HEK293 (cell line): Measurements from ENCODE around the gene STK32C.

Source experiments
- CTCF ChIA-PET: fragments of 350-600 bp; formaldehyde crosslinking; extraction: SDS; loops from one replicate; lab custom pipeline; 2021; ENCODE audit warnings: antibody characterized with exemption; lab: Yijun Ruan, JAX
- POLR2A ChIA-PET: fragments of 300-600 bp; formaldehyde crosslinking; extraction: SDS; loops from one replicate; lab custom pipeline; 2020; ENCODE audit warnings: antibody characterized with exemption, inconsistent platforms; lab: Yijun Ruan, JAX
- H3K27ac ChIP-seq: fragments of 200-500 bp; sonication (Bioruptor generic); 2 replicates; pipeline ENCODE4 v1.5.1; 2014; ENCODE audit warnings: low read depth, low read length, control low read depth, inconsistent platforms; ENCODE audit errors: extremely low read depth
- H3K36me3 ChIP-seq, 2 experiments: fragments of 200-500 bp in 1 of 2; sonication (Bioruptor generic) in 1 of 2; 1 replicate in 1 of 2; 2 replicates in 1 of 2; pipeline ENCODE4 v1.5.1; 2014 to 2017; ENCODE audit warnings: inconsistent platforms in 2 of 2, low read length in 2 of 2; ENCODE audit not compliant: control insufficient read depth in 2 of 2, insufficient read depth in 1 of 2
- H3K4me1 ChIP-seq: fragments of 200-500 bp; sonication (Bioruptor generic); 2 replicates; pipeline ENCODE4 v1.5.1; 2014; ENCODE audit warnings: mild to moderate bottlenecking, low read length, inconsistent platforms; ENCODE audit not compliant: control insufficient read depth, insufficient read depth
- H3K4me3 ChIP-seq: 2 replicates; pipeline ENCODE4 v1.5.1; 2011; ENCODE audit warnings: low read depth, mild to moderate bottlenecking, control low read depth, low read length, moderate library complexity
- H3K9me3 ChIP-seq: fragments of 200-500 bp; sonication (Bioruptor generic); 2 replicates; pipeline ENCODE4 v1.5.1; 2014; ENCODE audit warnings: low read depth, low read length, inconsistent platforms; ENCODE audit not compliant: control insufficient read depth, insufficient read depth
- GLI2 ChIP-seq: fragments of 450-650 bp; formaldehyde crosslinking; IDR thresholded peaks from 2 replicates; pipeline ENCODE4; 2017; ENCODE audit warnings: missing biosample characterization, missing genetic modification characterization, low read depth, borderline replicate concordance
- IKZF3 ChIP-seq: fragments of 450-650 bp; IDR thresholded peaks from 2 replicates; pipeline ENCODE4 v1.5.0; 2018; ENCODE audit warnings: missing biosample characterization, mild to moderate bottlenecking, missing genetic modification characterization, moderate library complexity
- KLF16 ChIP-seq: fragments of 450-650 bp; formaldehyde crosslinking; IDR thresholded peaks from 2 replicates; pipeline ENCODE4 v1.5.1; 2017; ENCODE audit warnings: missing biosample characterization, missing genetic modification characterization
- KLF8 ChIP-seq: fragments of 450-650 bp; formaldehyde crosslinking; IDR thresholded peaks from 2 replicates; pipeline ENCODE4 v1.5.1; 2016; ENCODE audit warnings: missing biosample characterization, missing genetic modification characterization
- SCRT2 ChIP-seq: fragments of 450-650 bp; formaldehyde crosslinking; IDR thresholded peaks from 2 replicates; pipeline ENCODE4 v1.5.1; 2016; ENCODE audit warnings: missing biosample characterization, missing genetic modification characterization
- ZBTB1 ChIP-seq: fragments of 450-650 bp; formaldehyde crosslinking; IDR thresholded peaks from 2 replicates; pipeline ENCODE4 v1.5.1; 2016; ENCODE audit warnings: missing biosample characterization, missing genetic modification characterization
- ZBTB48 ChIP-seq: fragments of 450-650 bp; formaldehyde crosslinking; IDR thresholded peaks from 2 replicates; pipeline ENCODE4 v1.5.1; 2016; ENCODE audit warnings: missing biosample characterization, missing genetic modification characterization
- ZBTB8A ChIP-seq: fragments of 450-650 bp; formaldehyde crosslinking; IDR thresholded peaks from 2 replicates; pipeline ENCODE4 v1.5.1; 2016; ENCODE audit warnings: missing biosample characterization, missing genetic modification characterization
- ZNF146 ChIP-seq: fragments of 450-650 bp; formaldehyde crosslinking; IDR thresholded peaks from 2 replicates; pipeline ENCODE4 v1.5.1; 2016; ENCODE audit warnings: missing biosample characterization, missing genetic modification characterization
- ZNF16 ChIP-seq: fragments of 450-650 bp; formaldehyde crosslinking; IDR thresholded peaks from 2 replicates; pipeline ENCODE4 v1.5.1; 2016; ENCODE audit warnings: low read depth, missing biosample characterization, missing genetic modification characterization
- ZNF174 ChIP-seq: fragments of 450-650 bp; formaldehyde crosslinking; IDR thresholded peaks from 2 replicates; pipeline ENCODE4 v1.5.0; 2017; ENCODE audit warnings: missing biosample characterization, mild to moderate bottlenecking, missing genetic modification characterization
- ZNF248 ChIP-seq: fragments of 450-650 bp; formaldehyde crosslinking; IDR thresholded peaks from 2 replicates; pipeline ENCODE4 v1.5.1; 2017; ENCODE audit warnings: missing biosample characterization, missing genetic modification characterization
- ZNF423 ChIP-seq: fragments of 450-650 bp; formaldehyde crosslinking; IDR thresholded peaks from 2 replicates; pipeline ENCODE4 v1.5.1; 2016; ENCODE audit warnings: missing biosample characterization, missing genetic modification characterization
- ZNF558 ChIP-seq: fragments of 450-650 bp; formaldehyde crosslinking; IDR thresholded peaks from 2 replicates; pipeline ENCODE4 v1.5.1; 2016; ENCODE audit warnings: missing biosample characterization, missing genetic modification characterization
- ZNF610 ChIP-seq: fragments of 450-650 bp; formaldehyde crosslinking; IDR thresholded peaks from 2 replicates; pipeline ENCODE4 v1.5.1; 2016; ENCODE audit warnings: missing biosample characterization, missing genetic modification characterization, borderline replicate concordance
- ZNF624 ChIP-seq: fragments of 450-650 bp; formaldehyde crosslinking; IDR thresholded peaks from 2 replicates; pipeline ENCODE4 v1.5.1; 2017; ENCODE audit warnings: missing biosample characterization, missing genetic modification characterization
- ZNF626 ChIP-seq: fragments of 450-650 bp; sonication (Bioruptor Pico); formaldehyde crosslinking; IDR thresholded peaks from 2 replicates; pipeline ENCODE4 v1.5.1; 2018; ENCODE audit warnings: missing biosample characterization, missing genetic modification characterization, inconsistent platforms
- ZNF670 ChIP-seq: fragments of 450-650 bp; formaldehyde crosslinking; IDR thresholded peaks from 2 replicates; pipeline ENCODE4 v1.5.1; 2016; ENCODE audit warnings: missing biosample characterization, missing genetic modification characterization, low read depth
- ZNF677 ChIP-seq: fragments of 450-650 bp; IDR thresholded peaks from 2 replicates; pipeline ENCODE4 v1.5.0; 2018; ENCODE audit warnings: missing biosample characterization, mild to moderate bottlenecking, missing genetic modification characterization, moderate library complexity
- ZSCAN16 ChIP-seq: fragments of 450-650 bp; formaldehyde crosslinking; IDR thresholded peaks from 2 replicates; pipeline ENCODE4 v1.5.1; 2016; ENCODE audit warnings: missing biosample characterization, missing genetic modification characterization
- TF ChIP-seq, protein P1 (sequence below): fragments of 450-650 bp; formaldehyde crosslinking; IDR thresholded peaks from 2 replicates; pipeline ENCODE4 v1.5.1; 2017; ENCODE audit warnings: missing biosample characterization, missing genetic modification characterization
- TF ChIP-seq, protein P2 (sequence below): fragments of 450-650 bp; formaldehyde crosslinking; optimal IDR thresholded peaks from 2 replicates; pipeline ENCODE3; 2016; ENCODE audit warnings: missing biosample characterization, mild to moderate bottlenecking, missing genetic modification characterization
- TF ChIP-seq, protein P3 (sequence below): fragments of 450-650 bp; formaldehyde crosslinking; IDR thresholded peaks from 2 replicates; pipeline ENCODE4 v1.5.0; 2017; ENCODE audit warnings: missing biosample characterization, missing genetic modification characterization, borderline replicate concordance
- TF ChIP-seq, protein P4 (sequence below): fragments of 450-650 bp; formaldehyde crosslinking; IDR thresholded peaks from 2 replicates; pipeline ENCODE4 v1.5.1; 2016; ENCODE audit warnings: missing biosample characterization, missing genetic modification characterization
- TF ChIP-seq, protein P5 (sequence below): fragments of 450-650 bp; formaldehyde crosslinking; IDR thresholded peaks from 2 replicates; pipeline ENCODE4 v1.5.1; 2016; ENCODE audit warnings: missing biosample characterization, missing genetic modification characterization

The STK32C gene

DNA sequence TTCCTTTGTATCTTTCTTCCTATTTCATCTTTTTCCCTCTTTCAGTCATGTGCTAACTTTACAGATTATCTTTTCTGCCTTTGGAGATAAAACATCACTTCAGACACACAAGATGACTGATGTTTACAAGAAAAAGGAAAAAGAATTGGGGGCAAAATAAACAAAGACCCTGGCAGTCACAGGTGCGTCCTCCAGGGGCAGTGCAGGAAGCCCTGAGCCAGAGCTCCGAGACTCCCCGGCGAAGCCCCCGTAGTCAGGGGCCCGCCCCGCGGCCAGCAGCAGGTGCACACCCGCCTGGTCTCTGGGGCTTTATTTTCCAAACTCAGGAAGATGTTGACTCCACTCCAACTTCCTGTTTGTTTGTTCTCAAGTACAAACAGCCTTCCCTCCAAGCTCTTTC lies 10.2 kb downstream of the STK32C start:
- no peaks in the 10 kb centered on the region for H3K36me3 ChIP-seq
- no peak for TF ChIP-seq ZNF16 (tag by site-specific recombination)
- no peak for TF ChIP-seq ZNF677 (tag by site-specific recombination)
- no peak for TF ChIP-seq GLI2
- TF ChIP-seq ZNF174 (tag by site-specific recombination): no peak
- TF ChIP-seq, protein P1, sequence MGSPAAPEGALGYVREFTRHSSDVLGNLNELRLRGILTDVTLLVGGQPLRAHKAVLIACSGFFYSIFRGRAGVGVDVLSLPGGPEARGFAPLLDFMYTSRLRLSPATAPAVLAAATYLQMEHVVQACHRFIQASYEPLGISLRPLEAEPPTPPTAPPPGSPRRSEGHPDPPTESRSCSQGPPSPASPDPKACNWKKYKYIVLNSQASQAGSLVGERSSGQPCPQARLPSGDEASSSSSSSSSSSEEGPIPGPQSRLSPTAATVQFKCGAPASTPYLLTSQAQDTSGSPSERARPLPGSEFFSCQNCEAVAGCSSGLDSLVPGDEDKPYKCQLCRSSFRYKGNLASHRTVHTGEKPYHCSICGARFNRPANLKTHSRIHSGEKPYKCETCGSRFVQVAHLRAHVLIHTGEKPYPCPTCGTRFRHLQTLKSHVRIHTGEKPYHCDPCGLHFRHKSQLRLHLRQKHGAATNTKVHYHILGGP (tag by site-specific recombination): no peak
- TF ChIP-seq ZBTB1: no peak
- no peak for TF ChIP-seq ZNF610
- TF ChIP-seq, all 188 proteins: peak for 0
- POLR2A ChIA-PET: no interaction called here
- CTCF ChIA-PET: no interaction called here
- Histone ChIP-seq H3K4me3 (no peak overlapping the region), H3K4me1 (no peaks in the 10 kb centered on the region), H3K27ac (no peak overlapping the region), H3K9me3 (no peaks in the 10 kb centered on the region)

DNA sequence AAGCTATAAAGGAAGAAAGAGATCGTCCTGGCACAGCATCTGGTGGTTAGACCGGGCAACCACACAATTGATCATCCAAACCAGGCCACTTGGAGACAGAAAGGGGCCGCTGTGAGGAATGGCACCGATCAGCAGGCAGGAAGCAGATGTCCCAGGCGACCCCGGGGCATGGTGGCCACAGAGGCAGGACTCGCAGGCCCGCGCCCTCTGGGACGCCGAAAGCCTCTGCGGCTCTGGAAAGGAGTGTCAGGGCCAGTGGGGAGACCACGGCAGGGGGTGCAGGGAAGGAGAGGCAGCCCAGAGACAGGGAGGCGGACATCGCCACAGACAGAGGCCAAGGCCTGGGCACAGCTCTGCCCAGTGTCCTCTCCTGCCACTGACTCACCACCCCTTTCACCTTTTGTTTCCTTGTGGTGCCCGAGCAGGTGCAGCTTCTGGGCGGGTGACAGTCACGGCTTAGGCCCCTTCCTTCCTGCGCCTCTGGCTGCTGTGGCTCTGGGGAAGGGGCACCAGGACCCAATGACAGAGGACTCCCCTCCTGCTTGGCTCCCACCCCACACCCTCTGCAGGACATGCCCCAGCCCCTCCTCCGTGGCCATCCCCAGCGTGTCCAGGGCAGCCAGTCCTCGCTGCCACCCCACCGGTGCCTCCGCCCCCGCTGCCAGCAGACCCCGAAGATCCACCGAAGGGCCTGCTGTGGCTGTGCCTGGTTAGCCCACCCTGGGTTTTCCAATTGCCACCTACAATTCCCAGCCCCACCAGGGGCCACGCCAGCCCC lies 10.9 kb downstream of the STK32C start:
- H3K27ac ChIP-seq: no peak overlapping the region
- H3K9me3 ChIP-seq: no peaks in the 10 kb centered on the region
- H3K4me1 ChIP-seq: no peaks in the 10 kb centered on the region
- H3K4me3 ChIP-seq: no peak overlapping the region
- ChIA-PET POLR2A (no interaction called here), CTCF (no interaction called here)
- no peaks in the 10 kb centered on the region for H3K36me3 ChIP-seq
- TF ChIP-seq ZNF423 (tag by site-specific recombination) (no peak), ZNF248 (tag by site-specific recombination) (no peak), KLF8 (tag by site-specific recombination) (no peak), ZNF558 (no peak), ZBTB48 (no peak), ZBTB8A (tag by site-specific recombination) (no peak), ZNF626 (tag by site-specific recombination) (no peak), ZSCAN16 (no peak), ZNF670 (tag by site-specific recombination) (no peak), ZNF624 (tag by site-specific recombination) (no peak), KLF16 (tag by site-specific recombination) (no peak), SCRT2 (tag by site-specific recombination) (no peak), ZNF146 (tag by site-specific recombination) (no peak), IKZF3 (tag by site-specific recombination) (no peak)
- TF ChIP-seq, protein P2, sequence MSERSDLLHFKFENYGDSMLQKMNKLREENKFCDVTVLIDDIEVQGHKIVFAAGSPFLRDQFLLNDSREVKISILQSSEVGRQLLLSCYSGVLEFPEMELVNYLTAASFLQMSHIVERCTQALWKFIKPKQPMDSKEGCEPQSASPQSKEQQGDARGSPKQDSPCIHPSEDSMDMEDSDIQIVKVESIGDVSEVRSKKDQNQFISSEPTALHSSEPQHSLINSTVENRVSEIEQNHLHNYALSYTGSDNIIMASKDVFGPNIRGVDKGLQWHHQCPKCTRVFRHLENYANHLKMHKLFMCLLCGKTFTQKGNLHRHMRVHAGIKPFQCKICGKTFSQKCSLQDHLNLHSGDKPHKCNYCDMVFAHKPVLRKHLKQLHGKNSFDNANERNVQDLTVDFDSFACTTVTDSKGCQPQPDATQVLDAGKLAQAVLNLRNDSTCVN (tag by site-specific recombination): no peak
- TF ChIP-seq, protein P3, sequence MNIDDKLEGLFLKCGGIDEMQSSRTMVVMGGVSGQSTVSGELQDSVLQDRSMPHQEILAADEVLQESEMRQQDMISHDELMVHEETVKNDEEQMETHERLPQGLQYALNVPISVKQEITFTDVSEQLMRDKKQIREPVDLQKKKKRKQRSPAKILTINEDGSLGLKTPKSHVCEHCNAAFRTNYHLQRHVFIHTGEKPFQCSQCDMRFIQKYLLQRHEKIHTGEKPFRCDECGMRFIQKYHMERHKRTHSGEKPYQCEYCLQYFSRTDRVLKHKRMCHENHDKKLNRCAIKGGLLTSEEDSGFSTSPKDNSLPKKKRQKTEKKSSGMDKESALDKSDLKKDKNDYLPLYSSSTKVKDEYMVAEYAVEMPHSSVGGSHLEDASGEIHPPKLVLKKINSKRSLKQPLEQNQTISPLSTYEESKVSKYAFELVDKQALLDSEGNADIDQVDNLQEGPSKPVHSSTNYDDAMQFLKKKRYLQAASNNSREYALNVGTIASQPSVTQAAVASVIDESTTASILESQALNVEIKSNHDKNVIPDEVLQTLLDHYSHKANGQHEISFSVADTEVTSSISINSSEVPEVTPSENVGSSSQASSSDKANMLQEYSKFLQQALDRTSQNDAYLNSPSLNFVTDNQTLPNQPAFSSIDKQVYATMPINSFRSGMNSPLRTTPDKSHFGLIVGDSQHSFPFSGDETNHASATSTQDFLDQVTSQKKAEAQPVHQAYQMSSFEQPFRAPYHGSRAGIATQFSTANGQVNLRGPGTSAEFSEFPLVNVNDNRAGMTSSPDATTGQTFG: no peak
- TF ChIP-seq, protein P4, sequence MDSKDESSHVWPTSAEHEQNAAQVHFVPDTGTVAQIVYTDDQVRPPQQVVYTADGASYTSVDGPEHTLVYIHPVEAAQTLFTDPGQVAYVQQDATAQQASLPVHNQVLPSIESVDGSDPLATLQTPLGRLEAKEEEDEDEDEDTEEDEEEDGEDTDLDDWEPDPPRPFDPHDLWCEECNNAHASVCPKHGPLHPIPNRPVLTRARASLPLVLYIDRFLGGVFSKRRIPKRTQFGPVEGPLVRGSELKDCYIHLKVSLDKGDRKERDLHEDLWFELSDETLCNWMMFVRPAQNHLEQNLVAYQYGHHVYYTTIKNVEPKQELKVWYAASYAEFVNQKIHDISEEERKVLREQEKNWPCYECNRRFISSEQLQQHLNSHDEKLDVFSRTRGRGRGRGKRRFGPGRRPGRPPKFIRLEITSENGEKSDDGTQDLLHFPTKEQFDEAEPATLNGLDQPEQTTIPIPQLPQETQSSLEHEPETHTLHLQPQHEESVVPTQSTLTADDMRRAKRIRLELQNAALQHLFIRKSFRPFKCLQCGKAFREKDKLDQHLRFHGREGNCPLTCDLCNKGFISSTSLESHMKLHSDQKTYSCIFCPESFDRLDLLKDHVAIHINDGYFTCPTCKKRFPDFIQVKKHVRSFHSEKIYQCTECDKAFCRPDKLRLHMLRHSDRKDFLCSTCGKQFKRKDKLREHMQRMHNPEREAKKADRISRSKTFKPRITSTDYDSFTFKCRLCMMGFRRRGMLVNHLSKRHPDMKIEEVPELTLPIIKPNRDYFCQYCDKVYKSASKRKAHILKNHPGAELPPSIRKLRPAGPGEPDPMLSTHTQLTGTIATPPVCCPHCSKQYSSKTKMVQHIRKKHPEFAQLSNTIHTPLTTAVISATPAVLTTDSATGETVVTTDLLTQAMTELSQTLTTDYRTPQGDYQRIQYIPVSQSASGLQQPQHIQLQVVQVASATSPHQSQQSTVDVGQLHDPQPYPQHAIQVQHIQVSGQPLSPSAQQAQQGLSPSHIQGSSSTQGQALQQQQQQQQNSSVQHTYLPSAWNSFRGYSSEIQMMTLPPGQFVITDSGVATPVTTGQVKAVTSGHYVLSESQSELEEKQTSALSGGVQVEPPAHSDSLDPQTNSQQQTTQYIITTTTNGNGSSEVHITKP (tag by site-specific recombination): no peak
- TF ChIP-seq, protein P5, sequence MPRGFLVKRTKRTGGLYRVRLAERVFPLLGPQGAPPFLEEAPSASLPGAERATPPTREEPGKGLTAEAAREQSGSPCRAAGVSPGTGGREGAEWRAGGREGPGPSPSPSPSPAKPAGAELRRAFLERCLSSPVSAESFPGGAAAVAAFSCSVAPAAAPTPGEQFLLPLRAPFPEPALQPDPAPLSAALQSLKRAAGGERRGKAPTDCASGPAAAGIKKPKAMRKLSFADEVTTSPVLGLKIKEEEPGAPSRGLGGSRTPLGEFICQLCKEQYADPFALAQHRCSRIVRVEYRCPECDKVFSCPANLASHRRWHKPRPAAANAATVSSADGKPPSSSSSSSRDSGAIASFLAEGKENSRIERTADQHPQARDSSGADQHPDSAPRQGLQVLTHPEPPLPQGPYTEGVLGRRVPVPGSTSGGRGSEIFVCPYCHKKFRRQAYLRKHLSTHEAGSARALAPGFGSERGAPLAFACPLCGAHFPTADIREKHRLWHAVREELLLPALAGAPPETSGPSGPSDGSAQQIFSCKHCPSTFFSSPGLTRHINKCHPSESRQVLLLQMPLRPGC: no peak
